Transverse colon (tissue), 4 donors: ENCODE results near the gene EPB41L4B. TPM values are rescaled to one million over a fixed set of nuclear protein-coding genes. Genes with fewer than 3 reads are reported as not detected.

Experiments used
- DNase-seq: peaks from one replicate; pipeline ENCODE4 v3.0.0-alpha.2; 2019
- H3K27ac ChIP-seq, 4 donors: fragments of 200-600 bp; sonication (generic); 2 replicates each; pipeline ENCODE4 v1.5.1; 2016 to 2018; ENCODE audit warnings: inconsistent platforms in 4 of 4
- H3K27me3 ChIP-seq: fragments of 200-600 bp; sonication (generic); 2 replicates; pipeline ENCODE4 v1.5.1; 2017; ENCODE audit warnings: inconsistent platforms
- H3K36me3 ChIP-seq, 4 donors: fragments of 200-600 bp; sonication (generic); 2 replicates each; pipeline ENCODE4 v1.5.1; 2017 to 2019; ENCODE audit warnings: inconsistent platforms in 4 of 4
- H3K4me1 ChIP-seq, 4 donors: fragments of 200-600 bp; sonication (generic); 2 replicates each; pipeline ENCODE4 v1.5.1; 2017 to 2020; ENCODE audit warnings: inconsistent platforms in 4 of 4
- H3K4me3 ChIP-seq, 4 donors: fragments of 200-600 bp; sonication (generic); 1 replicate in 1 of 4; 2 replicates in 3 of 4; pipeline versions ENCODE4 v1.5.1 to v1.6.1; 2017 to 2019; ENCODE audit warnings: inconsistent platforms in 4 of 4
- H3K9me3 ChIP-seq, 2 donors: fragments of 200-600 bp; sonication (generic); 2 replicates each; pipeline ENCODE4 v1.5.1; 2017 to 2019; ENCODE audit warnings: inconsistent platforms in 2 of 2
- CTCF ChIP-seq, 5 experiments: fragments of 200-600 bp in 3 of 5; fragments of 450-650 bp in 2 of 5; sonication (generic) in 3 of 5; IDR thresholded peaks; 1 replicate in 2 of 5; 2 replicates in 3 of 5; pipeline ENCODE4 v1.5.1; 2016 to 2017; ENCODE audit warnings: antibody characterized with exemption in 5 of 5, inconsistent platforms in 3 of 5, mild to moderate bottlenecking in 2 of 5, moderate library complexity in 1 of 5
- EP300 ChIP-seq: sonication (generic); formaldehyde crosslinking; IDR thresholded peaks from one replicate; pipeline ENCODE4 v1.6.1; 2017; ENCODE audit warnings: antibody characterized with exemption, low read depth
- POLR2A ChIP-seq: fragments of 450-650 bp; IDR thresholded peaks from one replicate; pipeline ENCODE4 v1.6.1; 2016; ENCODE audit warnings: antibody characterized with exemption, mild to moderate bottlenecking, moderate library complexity
- POLR2AphosphoS5 ChIP-seq, 3 donors: sonication (generic); formaldehyde crosslinking; IDR thresholded peaks; one replicate each; pipeline ENCODE4 v1.6.1; 2016; ENCODE audit warnings: antibody characterized with exemption in 3 of 3
- WGBS, 2 donors: methylation state at CpG; one replicate each; pipeline ENCODE4 v1.1.5; 2018; ENCODE audit warnings: low coverage in 1 of 2; 5-methylcytosine and 5-hydroxymethylcytosine counted together
- in situ Hi-C, 4 donors: fragments of 200-750 bp; cut with MboI; loops; one replicate each; pipeline versions ENCODE4 v1.15.0 to v1.15.1; 2017; ENCODE audit warnings: low sequenced_read_pairs in 3 of 4, low pct_ligation_motif_present in 1 of 4, low pct_unique_long_range_greater_than_20kb in 1 of 4
- intact Hi-C: fragments of 100-400 bp; cut with DNase I; formaldehyde crosslinking; loops from one replicate; pipeline ENCODE4 v1.15.1; 2023; ENCODE audit warnings: low total_unique reads
- total RNA-seq, 4 donors: library from RNA; depleted of rRNA; stranded (reverse); fragments of >200 nt; gene quantifications; one replicate each; pipeline ENCODE4 v1.1.0, GENCODE V29; 2016

EPB41L4B gene
- total RNA-seq, 4 donors from 2014 or later = 76.8 to 159 (median 110) TPM

- no peak for DNase-seq
- no peak for TF ChIP-seq POLR2A
- no peak overlapping the region for H3K4me3 ChIP-seq
- H3K36me3 ChIP-seq = no peaks in the 10 kb centered on the region
- WGBS, 2 donors = 90% methylated on average over 2 of the region's 2 CpGs; no CpG with 5 or more reads in 1 of the 2 donors
- H3K9me3 ChIP-seq = no peaks in the 10 kb centered on the region
- no peaks in the 10 kb centered on the region for H3K27me3 ChIP-seq
- peaks cover 13 to 39% (median 19%) of the 10 kb centered on the region in 4 donors for H3K4me1 ChIP-seq
- in situ Hi-C loops = no loop called here
- H3K27ac ChIP-seq = no peak overlapping the region
- intact Hi-C loops = no loop called here
These were observed 48.1 kb downstream of the EPB41L4B start for GRCh38 chr9:109272745-109273144.

GRCh38 chr9:109272045-109272444, 48.8 kb downstream of the EPB41L4B start:
- no peak overlapping the region for H3K4me3 ChIP-seq
- no peaks in the 10 kb centered on the region for H3K36me3 ChIP-seq
- TF ChIP-seq POLR2A (no peak), EP300 (no peak), CTCF (IDR thresholded peaks at IDR 0.05) (no peak), POLR2AphosphoS5 (IDR thresholded peaks at IDR 0.05) (no peak)
- in situ Hi-C loops = no loop called here
- no peaks in the 10 kb centered on the region for H3K9me3 ChIP-seq
- H3K27me3 ChIP-seq = no peaks in the 10 kb centered on the region
- H3K27ac ChIP-seq = no peak overlapping the region
- WGBS, 2 donors = 100% methylated on average over 4 of the region's 4 CpGs; no CpG with 5 or more reads in 1 of the 2 donors
- DNase-seq = no peak
- peaks cover 13 to 33% (median 19%) of the 10 kb centered on the region in 4 donors for H3K4me1 ChIP-seq
- intact Hi-C loops = no loop called here

GRCh38 chr9:109270971-109271925, 49.6 kb downstream of the EPB41L4B start:
- no peak overlapping the region for H3K4me3 ChIP-seq
- H3K27ac ChIP-seq = no peak overlapping the region
- no peaks in the 10 kb centered on the region for H3K36me3 ChIP-seq
- H3K4me1 ChIP-seq = peaks cover 13 to 29% (median 19%) of the 10 kb centered on the region in 4 donors
- H3K27me3 ChIP-seq = no peaks in the 10 kb centered on the region
- H3K9me3 ChIP-seq = no peaks in the 10 kb centered on the region
- intact Hi-C loops = no loop called here
- in situ Hi-C loops = no loop called here
- TF ChIP-seq POLR2AphosphoS5 (IDR thresholded peaks at IDR 0.05) (no peak), EP300 (no peak), CTCF (IDR thresholded peaks at IDR 0.05) (no peak), POLR2A (no peak)
- no peak for DNase-seq
- 75 to 88% methylated on average over 5 to 15 of the region's 15 CpGs for WGBS, 2 donors

- DNase-seq = no peak
- no peak overlapping the region for H3K27ac ChIP-seq
- in situ Hi-C loops = no loop called here
These were observed 50.4 kb downstream of the EPB41L4B start for GRCh38 chr9:109270441-109270840.

More at GRCh38 chr9:109270441-109270840, 50.4 kb downstream of the EPB41L4B start:
- peaks cover 13 to 27% (median 18%) of the 10 kb centered on the region in 4 donors for H3K4me1 ChIP-seq
- intact Hi-C loops = no loop called here
- H3K36me3 ChIP-seq = no peaks in the 10 kb centered on the region
- H3K27me3 ChIP-seq = no peaks in the 10 kb centered on the region
- no peak overlapping the region for H3K4me3 ChIP-seq
- TF ChIP-seq POLR2A (no peak), EP300 (no peak), CTCF (IDR thresholded peaks at IDR 0.05) (no peak), POLR2AphosphoS5 (IDR thresholded peaks at IDR 0.05) (no peak)
- H3K9me3 ChIP-seq = no peaks in the 10 kb centered on the region
